NCI-H2107 treated with DMSO at 0.1 percent for 48 hours (cell line): ENCODE measurements around the gene POLK.
"Not testable (repeated sequence)": the region's sequence is repeated elsewhere in the genome, so short reads cannot be mapped to it uniquely, and the experiment has no call there.

Source experiments
- DNase-seq: peaks from one replicate; lab custom pipeline; 2025; ENCODE audit not compliant: unreplicated experiment; lab: John Stamatoyannopoulos, UW

Gene POLK

DNA sequence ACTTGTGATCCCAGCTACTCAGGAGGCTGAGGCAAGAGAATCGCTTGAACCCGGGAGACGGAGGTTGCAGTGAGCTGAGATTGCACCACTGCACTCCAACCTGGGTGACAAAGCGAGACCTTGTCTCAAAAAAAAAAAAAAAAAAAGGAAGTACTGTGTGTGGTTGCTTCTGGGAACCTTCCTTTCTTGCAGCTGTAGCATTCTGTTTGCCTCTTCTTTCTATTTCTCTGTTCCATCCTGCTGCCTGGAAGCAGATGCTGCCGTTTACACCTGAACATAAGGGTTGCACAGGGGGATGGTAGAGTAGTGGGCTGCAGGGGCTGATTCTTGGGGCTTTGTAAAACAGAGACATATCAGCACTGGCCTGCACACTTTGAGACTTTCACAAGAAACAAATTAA is 95.7 kb downstream of the POLK start:
- not testable (repeated sequence) for DNase-seq

DNA sequence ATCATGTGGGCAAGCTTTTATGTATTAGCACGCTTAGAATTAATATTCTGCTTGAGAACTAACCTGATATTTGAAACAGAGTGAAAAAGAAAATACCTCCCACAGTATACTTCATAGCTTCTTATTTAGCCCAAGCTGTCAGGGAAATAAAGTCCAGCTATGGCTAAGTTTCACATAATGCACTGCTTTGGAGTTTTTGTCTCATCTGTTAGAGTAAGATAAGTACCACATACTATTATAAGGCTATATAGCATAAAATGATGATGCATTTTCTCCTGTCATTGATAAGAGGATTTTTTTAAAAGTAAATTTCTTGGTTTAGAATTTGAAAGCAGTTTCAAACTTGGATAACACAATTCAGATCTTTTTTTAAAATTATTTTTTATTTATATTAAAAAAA is 97.2 kb downstream of the POLK start:
- DNase-seq, result no peak

DNA sequence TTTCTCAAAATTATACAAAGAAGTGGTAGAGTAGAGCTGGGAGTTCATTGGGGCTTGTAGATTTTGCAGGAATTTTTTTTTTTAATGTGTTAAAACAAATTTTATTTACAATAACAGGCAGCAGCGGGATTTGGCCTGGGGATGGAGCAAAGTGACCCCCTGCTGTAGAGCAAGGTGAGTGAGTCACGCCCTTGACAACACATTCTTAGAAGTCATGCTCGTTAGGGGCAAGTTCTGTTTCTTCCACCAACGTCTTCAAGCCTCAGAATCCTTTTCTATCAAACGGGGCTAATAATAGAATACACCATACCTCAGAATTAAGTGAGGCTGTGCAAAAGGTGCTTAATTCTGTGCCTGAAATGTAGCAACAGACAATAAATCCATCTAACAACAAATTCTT is 98.5 kb downstream of the POLK start:
- no peak for DNase-seq

DNA sequence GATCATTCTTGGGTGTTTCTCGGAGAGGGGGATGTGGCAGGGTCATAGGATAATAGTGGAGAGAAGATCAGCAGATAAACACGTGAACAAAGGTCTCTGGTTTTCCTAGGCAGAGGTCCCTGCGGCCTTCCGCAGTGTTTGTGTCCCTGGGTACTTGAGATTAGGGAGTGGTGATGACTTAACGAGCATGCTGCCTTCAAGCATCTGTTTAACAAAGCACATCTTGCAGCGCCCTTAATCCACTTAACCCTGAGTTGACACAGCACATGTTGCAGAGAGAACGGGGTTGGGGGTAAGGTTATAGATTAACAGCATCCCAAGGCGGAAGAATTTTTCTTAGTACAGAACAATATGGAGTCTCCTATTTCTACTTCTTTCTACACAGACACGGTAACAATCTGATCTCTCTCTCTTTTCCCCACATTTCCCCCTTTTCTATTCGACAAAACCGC is 99.2 kb downstream of the POLK start:
- DNase-seq, result not testable (repeated sequence)

GRCh38 chr5:75611311-75612225 is 99.9 kb downstream of the POLK start, which contains the start of gene ANKDD1B:
ANKDD1B (plus strand) TSS chr5:75611453; CDS start chr5:75611635, 182 bp downstream.
- no peak for DNase-seq

- DNase-seq, result no peak
Measured at GRCh38 chr5:75612226-75612569, 100.5 kb downstream of the POLK start.

DNA sequence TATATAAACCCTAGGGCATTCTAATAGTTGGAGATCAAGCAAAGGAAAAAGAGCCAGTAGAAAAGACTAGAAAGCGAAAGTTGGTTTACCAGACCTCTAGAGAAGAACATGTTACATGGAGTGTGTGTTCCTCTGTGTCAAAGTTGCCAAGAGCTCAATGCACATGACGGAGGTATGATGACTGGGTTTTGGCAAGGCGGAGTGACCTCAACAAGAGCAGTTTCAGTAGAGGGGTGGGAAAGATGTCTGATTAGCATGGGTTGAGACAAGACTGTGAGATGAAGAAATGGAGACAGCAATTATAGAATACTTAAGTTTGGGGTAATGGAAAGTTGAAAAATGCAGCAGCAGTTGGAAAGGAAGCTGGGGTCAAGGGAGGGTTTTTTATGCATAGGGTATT is 101.2 kb downstream of the POLK start:
- DNase-seq, result no peak

DNA sequence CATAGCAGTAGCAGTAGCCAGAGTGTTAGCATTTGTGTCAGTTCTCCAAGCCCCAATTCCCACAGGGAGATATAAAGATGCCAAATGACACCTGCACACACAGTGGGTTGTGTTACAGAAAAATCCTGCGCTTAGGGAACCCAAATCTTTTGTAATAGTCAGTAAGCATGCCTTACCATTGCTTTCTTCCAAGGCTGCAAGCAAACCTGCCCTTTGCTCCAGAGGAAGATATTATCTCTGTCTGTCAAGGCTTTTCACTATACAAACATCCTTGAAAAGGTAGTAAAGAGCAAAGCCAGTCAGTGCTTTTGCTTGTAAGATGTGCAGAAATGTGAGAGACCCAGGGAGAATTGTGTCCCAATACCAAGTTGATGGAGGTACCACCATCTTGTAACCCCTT is 102.5 kb downstream of the POLK start:
- DNase-seq, result no peak

- DNase-seq, result no peak
Measured at GRCh38 chr5:75616371-75616881, 104.7 kb downstream of the POLK start.

DNA sequence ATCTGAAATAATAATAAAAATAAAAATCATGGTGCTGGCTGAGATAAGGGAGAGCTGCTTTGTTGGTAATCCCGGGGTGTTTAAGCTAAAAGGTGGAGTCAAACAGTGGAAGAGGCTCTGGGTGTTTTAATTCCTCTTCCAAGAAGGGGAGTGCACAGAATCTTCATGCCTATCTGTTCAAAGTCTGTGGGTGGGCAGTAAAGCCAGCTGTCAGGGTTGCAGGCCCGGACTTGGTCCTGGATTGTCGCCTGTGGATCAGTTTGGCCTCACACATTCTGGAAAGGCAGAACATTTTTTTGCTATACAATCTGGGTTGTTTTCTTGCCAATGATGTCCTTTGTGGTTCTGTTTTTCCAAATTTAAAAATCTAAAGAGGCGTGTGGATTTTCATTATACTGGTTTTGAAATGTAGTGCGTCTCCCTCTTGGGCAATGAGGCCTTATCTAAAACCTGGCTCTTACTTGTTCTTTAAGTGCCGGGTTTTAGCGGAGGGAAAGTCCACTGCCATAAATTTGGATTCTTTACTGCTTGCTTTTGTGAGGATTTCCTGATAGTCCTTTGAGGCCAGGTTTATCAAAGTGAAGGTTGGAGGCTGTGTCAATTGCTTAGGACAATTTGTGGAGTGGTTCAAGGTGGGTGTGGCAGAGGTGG is 105.4 kb downstream of the POLK start:
- no peak for DNase-seq

DNA sequence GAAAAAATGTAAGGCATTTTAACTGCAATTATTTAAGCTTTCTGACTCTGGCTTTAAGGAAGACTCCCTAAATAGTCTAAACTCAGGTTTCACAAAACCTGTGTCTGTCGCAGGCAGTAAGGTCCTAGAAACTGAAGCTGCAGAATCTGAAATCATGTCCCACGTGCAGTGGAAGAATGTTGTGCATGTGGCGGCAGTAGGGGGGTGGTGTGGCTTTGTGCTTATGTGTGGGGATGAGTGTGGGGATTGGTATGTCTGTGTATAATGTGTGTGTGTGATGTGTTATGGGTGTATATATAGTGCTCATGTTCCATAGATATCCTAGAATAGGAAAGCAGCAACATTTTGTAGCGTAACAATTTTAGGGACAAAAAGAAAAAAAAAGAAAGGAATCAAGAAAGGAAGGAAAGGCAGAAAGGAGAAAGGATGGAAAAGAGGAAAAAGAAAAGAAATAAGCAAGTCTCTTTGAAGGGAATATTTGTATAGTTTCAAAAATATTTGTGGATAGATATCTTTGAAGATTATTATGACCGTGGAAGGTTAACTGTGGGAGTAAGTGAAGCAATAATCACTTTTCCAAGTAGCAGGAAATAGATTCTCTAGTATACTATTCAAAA is 106.2 kb downstream of the POLK start:
- no peak for DNase-seq

DNA sequence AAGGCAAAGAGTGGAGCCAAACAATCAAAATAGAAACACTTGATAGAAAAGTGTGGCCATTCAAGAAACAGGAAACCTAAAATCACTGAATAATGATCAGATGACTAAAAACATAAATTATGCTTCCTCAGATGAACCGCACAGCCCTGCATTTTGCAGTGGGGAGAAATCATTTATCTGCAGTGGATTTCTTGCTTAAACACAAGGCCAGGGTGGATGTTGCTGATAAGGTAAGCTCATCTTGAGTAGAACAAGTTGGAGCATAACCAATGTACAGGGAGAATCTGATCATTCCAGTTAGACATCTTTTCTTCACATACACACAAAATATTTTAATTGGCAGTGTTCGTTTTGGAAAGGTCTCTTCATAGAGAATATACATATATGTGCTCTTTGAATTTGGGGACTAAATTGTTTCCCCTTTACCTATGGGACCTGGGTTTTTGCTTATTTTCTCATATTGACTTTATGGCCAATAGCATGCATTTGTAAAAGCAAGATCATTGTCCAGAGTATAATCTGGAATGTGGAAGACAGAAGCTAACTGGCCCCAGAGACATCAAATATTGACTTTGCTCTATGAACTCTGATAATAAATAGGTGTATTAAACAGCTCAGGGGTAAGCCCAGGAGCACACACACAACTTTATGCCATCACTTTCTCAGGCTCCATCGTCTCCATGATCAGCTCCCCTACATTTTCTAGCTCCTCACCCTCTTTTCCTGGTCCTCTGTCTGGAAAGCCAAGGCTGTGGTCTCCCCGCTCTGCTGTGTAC is 108.7 kb downstream of the POLK start:
- DNase-seq, result no peak

DNA sequence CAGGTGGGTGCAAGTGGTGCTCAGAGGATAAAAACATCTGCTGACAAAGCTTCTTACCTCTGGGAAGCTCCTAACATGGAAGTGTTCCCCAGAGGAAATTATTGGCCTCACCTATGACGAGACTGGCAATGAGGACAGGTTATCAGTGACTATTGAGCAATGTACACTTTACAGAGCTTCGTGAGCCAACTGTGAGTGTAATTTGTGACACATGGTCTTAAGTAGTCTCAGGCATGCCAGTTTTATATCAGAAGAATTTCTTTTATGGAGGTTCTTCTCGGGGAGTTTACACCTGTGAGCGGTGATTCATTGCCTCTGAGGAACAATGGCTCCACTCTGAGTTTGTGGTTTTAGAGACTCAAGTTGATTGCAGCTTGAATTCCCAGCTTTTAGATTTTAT is 110.9 kb downstream of the POLK start:
- peak; percentile 58 for DNase-seq

- DNase-seq, result no peak
Measured at GRCh38 chr5:75623846-75624245, 112.2 kb downstream of the POLK start.

DNA sequence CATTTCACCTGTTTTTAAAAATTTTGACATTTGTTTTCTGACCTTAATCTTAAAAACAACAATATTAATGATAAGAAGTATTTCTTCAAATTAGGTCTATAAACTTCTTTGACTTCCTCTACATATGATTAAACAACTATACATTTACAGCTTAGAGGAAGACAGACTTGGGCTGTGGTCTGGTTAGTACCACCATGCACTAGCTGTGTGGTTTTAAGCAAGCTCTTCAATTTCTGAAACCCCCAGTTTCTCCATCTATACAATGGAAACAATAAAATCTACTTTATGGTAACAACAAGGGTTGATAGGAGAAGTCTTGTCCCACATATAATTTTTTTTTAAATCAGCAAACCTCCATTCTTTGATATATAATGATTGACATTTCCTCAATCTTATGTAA is 115.3 kb downstream of the POLK start:
- no peak for DNase-seq

DNA sequence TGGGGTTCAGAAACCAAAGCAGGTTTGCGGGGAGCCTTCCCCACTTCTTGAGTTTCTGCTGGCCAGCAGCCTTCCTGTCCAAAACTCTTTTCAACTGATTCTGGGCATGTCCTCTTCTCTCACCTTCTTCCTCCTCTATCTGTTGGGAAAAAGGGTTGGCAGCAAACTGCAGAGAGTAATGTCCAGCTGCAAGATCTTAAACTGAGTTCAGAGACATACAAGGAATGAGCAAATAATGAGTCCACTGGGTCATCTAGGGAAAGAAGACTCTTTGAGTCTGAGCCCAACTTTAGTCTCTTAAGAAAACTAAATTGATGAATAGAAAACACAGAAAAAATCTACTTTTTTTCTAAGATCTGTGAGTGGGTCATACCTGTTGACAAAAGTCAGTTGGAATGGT is 116.1 kb downstream of the POLK start:
- DNase-seq, result no peak

DNA sequence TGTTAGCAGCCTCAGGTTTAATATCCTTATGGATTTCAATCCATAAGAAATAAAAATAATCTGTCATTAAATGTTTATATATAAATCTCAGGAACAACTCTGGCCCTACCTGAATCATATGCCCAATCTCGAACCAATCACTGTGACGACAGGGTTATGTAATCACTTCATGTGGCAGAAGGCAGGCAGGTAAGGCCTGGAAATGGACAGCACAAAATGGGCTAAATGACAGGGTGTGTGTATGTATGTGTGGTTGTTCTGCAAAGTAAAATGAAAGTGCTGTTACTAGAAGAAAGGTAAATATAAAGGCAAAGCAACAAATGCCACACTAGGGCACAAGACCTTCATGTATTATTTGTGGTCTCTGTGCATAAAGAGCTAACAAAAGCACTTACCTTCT is 119.2 kb downstream of the POLK start:
- DNase-seq, result no peak

DNA sequence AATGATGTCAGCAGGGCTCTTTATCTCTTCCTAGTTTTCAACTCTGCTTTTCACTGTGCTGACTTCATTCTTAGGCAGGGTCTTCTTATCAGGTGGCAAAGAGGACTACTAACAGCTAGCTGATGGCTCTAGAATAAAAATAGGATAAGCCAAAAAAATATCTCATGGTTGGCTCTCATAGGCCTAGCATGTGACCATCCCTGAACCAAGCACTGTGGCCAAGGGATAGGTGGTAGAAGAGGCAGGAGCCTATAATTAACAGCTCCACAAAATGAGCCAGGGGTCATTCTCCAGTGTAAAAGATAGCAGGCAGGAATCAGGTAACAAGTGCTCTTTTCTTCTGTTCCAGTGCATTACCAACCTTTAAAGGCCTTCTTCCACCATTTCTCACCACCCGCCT is 120.6 kb downstream of the POLK start:
- no peak for DNase-seq

DNA sequence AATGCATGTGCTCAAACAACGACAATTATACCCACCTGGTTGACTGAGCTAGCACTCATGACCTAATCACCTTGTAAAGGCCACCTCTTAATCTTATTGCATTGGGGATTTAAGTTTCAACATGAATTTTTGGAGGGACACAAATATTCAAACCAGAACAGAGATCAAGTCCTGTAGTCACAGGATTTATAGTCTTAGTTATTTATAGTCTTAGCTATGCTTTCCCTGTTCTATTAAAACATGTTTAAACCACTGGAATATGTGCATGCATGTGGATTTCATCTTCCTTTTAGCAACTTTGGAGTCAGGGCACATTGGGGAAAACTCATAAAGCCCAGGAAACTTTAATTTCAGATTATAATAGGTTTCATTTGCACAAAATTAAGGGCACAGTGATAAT is 126.3 kb downstream of the POLK start:
- no peak for DNase-seq

DNA sequence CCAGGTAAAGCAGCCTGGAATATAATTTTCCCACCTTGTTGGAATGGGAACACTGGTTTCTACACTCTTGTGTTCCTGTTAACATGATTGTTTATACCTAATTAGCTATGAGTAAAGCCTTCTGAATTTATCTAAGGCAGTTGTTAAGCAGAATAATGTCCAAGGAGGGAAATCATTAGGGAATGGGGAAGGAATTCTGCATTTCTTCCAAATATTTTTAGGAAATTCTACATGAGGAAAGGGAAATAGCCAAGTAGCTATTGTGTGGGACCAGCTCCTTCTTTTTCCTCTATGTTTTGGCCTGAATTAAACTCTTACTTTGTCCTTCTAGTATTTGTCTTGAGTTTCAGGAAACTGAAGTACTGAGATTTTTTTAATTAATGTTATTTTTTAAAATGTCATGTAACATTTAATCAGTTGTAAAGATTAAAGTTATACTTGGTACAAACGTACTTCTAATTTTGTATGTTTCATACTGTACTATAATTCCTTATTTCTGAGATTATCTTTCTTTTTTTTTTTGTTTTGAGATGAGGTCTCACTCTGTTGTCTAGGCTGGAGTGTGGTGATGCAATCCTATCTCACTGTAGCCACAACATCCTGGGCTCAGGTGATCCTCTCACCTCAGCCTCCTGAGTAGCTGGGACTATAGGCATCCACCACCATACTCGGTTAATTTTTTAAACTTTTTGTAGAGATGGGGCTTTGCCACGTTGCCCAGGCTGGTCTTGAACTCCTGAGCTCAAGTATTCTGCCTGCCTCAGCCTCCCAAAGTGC is 128.0 kb downstream of the POLK start:
- DNase-seq, result no peak
